Activated naive CD4-positive, alpha-beta T cell treated with anti-CD3 and anti-CD28 coated beads, Interleukin-2, amount 10 ng/mL, durations not matched to agents 7 days and 5 days (primary cell): ENCODE results near the gene CFAP46.
"Not testable (repeated sequence)": the region's sequence is repeated elsewhere in the genome, so short reads cannot be mapped to it uniquely, and the experiment has no call there.

Source experiments
- CTCF ChIA-PET: fragments of 350-600 bp; sonication (Branson Sonifier 250); formaldehyde crosslinking; loops from one replicate; lab custom pipeline; 2021; ENCODE audit warnings: antibody characterized with exemption; lab: Charles Lee
- DNase-seq: peaks from one replicate; pipeline ENCODE4 v3.0.0-alpha.2; 2020
- H3K27ac Mint-ChIP-seq: one replicate; pipeline ENCODE4 v1.8.0; 2021; ENCODE audit warnings: mild to moderate bottlenecking, moderate library complexity, mixed read lengths
- H3K27me3 Mint-ChIP-seq: one replicate; pipeline ENCODE4 v1.8.0; 2021; ENCODE audit warnings: mild to moderate bottlenecking, mixed read lengths
- H3K36me3 Mint-ChIP-seq: one replicate; pipeline ENCODE4 v1.8.0; 2021; ENCODE audit warnings: mixed read lengths
- H3K4me1 Mint-ChIP-seq: one replicate; pipeline ENCODE4 v1.8.0; 2021; ENCODE audit warnings: mixed read lengths
- H3K4me3 Mint-ChIP-seq: one replicate; pipeline ENCODE4 v1.8.0; 2021; ENCODE audit warnings: mild to moderate bottlenecking, moderate library complexity, mixed read lengths
- H3K9me3 Mint-ChIP-seq: one replicate; pipeline ENCODE4 v1.8.0; 2021; ENCODE audit warnings: mixed read lengths

The CFAP46 gene

DNA sequence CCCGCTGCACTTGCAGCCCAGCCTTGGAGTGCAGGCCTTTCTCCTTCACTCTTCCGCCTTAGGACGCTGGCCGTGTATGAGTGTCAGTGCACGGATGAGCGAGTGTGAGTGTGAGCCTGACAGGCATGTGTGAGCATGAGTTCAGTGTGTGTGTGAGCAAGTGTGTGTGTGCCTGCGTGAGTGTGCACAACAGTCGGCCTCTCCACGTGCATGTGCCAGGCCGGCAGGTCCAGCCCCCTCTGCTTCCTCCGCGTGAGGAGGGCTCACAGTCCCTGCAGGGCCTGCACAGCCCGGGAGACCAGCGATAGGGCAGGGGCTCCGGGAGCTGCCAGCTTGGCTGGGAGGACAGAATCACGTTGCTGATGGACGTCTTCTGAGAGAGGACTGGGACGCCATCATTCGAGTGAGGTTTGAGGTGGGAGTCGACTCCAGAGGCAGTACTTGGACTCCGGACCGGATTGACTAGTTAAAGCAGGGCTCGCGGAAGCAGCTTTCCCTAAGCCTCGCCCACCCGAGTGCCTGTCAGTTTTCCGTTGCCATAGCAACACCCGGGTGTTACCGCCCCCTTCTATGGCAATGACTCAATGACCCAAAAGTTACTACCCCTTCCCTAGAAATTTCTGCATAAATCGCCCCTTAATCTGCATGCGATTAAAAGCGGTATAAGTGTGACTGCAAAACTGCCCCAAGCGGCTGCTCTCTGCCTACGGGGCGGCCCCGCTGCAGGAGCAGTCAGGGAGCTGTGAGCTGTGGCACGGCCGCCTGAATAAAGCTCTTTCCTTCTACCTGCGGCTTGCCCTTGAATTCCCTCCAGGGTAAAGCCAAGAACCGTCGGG, 19.6 kb upstream of the CFAP46 start:
- Mint-ChIP-seq H3K27ac (peak overlapping the region; percentile 73), H3K27me3 (peaks cover 20% of the 10 kb centered on the region)
- CTCF ChIA-PET: interaction anchor here (0.6 kb wide), 1 partner anchor 91 kb away, joined by 5 read pairs; no protein-coding TSS in a partner anchor

GRCh38 chr10:132961420-132961786, 19.0 kb upstream of the CFAP46 start:
- DNase-seq: no peak
- peaks cover 20% of the 10 kb centered on the region for H3K27me3 Mint-ChIP-seq
- no peak overlapping the region for H3K4me3 Mint-ChIP-seq
- no peaks in the 10 kb centered on the region for H3K9me3 Mint-ChIP-seq
- no peaks in the 10 kb centered on the region for H3K36me3 Mint-ChIP-seq
- CTCF ChIA-PET: interaction anchor here (0.6 kb wide), 1 partner anchor 92 kb away, joined by 5 read pairs; no protein-coding TSS in a partner anchor
- peaks cover 21% of the 10 kb centered on the region for H3K4me1 Mint-ChIP-seq
- no peak overlapping the region for H3K27ac Mint-ChIP-seq

More for the DNA sequence above, 19.6 kb upstream of the CFAP46 start:
- no peaks in the 10 kb centered on the region for H3K36me3 Mint-ChIP-seq
- H3K4me1 Mint-ChIP-seq: peaks cover 21% of the 10 kb centered on the region
- DNase-seq: peak; percentile 79
- no peaks in the 10 kb centered on the region for H3K9me3 Mint-ChIP-seq
- peak overlapping the region; percentile 91 for H3K4me3 Mint-ChIP-seq

DNA sequence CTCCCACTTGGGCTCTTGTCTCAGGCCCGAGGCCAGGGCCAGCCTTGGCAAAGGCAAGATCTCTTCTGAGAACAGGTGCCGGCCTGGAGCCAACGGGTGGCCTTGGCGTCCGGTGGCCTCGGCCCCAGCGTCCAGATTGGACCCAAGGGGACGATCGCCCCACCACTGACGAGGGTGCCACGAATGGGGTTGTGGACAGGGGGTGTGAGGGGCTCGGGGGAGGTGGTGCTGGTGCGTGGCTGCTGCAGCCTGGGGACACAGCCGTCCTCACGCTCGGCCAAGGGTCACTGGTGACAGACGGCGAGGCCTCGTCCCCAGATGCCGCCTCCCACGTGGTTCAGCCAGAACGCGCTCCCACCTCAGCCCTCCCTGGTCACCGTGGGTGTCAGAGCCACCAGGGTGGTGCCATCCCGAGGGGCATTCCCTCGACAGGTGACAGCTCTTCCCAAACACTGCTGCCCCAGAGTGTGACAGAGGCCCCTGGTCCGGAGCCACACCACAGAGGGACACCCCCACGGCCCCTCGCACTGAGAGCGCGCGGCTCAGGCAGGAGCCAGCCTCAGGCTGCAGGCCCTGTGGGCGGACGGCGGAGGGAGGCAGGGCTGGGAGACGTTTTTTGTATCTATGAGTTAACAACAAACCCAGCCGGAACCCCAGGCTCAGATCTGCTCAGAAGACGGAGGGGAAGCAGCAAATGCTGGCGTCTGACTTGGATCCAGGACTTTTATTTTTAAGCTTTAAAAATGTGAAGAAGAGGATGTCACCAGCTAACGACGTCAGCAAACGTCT, 18.5 kb upstream of the CFAP46 start:
- H3K4me3 Mint-ChIP-seq: no peak overlapping the region

GRCh38 chr10:132960071-132960472, 17.7 kb upstream of the CFAP46 start:
- no peaks in the 10 kb centered on the region for H3K9me3 Mint-ChIP-seq
- no peak overlapping the region for H3K4me3 Mint-ChIP-seq
- CTCF ChIA-PET: no interaction called here
- H3K27me3 Mint-ChIP-seq: peaks cover 20% of the 10 kb centered on the region
- H3K27ac Mint-ChIP-seq: no peak overlapping the region
- no peak for DNase-seq
- H3K4me1 Mint-ChIP-seq: peaks cover 21% of the 10 kb centered on the region
- H3K36me3 Mint-ChIP-seq: no peaks in the 10 kb centered on the region

More for the DNA sequence above, 18.5 kb upstream of the CFAP46 start:
- peaks cover 20% of the 10 kb centered on the region for H3K27me3 Mint-ChIP-seq
- H3K4me1 Mint-ChIP-seq: peaks cover 21% of the 10 kb centered on the region
- H3K36me3 Mint-ChIP-seq: no peaks in the 10 kb centered on the region
- H3K9me3 Mint-ChIP-seq: no peaks in the 10 kb centered on the region
- no peak overlapping the region for H3K27ac Mint-ChIP-seq
- CTCF ChIA-PET: no interaction called here
- peak; percentile 19 for DNase-seq

- Mint-ChIP-seq H3K4me1 (peaks cover 21% of the 10 kb centered on the region), H3K27me3 (peaks cover 15% of the 10 kb centered on the region), H3K27ac (no peak overlapping the region), H3K36me3 (no peaks in the 10 kb centered on the region), H3K9me3 (no peaks in the 10 kb centered on the region), H3K4me3 (no peak overlapping the region)
- DNase-seq: no peak
- CTCF ChIA-PET: no interaction called here
Observed at GRCh38 chr10:132959559-132959961, 17.2 kb upstream of the CFAP46 start.

DNA sequence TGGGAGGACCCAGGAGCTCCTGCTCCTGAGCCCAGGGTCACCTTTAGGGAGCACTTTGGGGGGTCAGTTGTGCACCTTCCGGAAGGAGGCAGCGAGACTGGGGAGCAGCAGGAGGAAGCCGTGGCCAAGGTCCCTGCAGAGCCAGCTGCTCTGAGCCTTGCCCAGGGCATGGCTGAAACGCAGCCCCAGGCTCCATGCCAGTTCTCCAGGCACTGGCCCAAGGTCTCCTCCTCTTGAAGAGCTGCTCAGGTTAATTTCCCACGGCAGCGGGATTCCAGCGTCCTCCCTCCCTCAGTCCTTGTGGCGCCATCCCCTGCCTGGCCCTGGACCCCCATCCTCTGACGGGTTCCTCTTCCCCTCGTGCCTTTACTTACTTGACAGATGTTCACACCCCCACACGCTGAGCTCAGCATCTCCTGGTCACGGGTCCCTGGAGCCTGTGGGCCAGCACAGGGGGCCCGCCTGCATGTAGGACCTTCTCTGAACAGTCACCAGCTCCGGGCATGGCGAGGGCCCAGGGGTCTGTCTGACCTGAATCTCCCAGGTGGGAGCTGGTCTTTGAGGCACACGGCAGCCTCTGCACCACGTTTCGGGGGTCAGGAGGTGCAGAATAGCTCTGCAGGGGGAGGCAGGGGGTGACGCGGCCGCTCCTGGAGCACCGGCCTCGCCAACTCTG, 16.7 kb upstream of the CFAP46 start:
- Mint-ChIP-seq H3K36me3 (no peaks in the 10 kb centered on the region), H3K27me3 (peaks cover 11% of the 10 kb centered on the region), H3K27ac (peak overlapping the region; percentile 42), H3K4me3 (no peak overlapping the region), H3K4me1 (peaks cover 21% of the 10 kb centered on the region), H3K9me3 (no peaks in the 10 kb centered on the region)
- CTCF ChIA-PET: interaction anchor here (0.6 kb wide), 1 partner anchor 655 kb away, joined by 3 read pairs; no protein-coding TSS in a partner anchor
- no peak for DNase-seq

DNA sequence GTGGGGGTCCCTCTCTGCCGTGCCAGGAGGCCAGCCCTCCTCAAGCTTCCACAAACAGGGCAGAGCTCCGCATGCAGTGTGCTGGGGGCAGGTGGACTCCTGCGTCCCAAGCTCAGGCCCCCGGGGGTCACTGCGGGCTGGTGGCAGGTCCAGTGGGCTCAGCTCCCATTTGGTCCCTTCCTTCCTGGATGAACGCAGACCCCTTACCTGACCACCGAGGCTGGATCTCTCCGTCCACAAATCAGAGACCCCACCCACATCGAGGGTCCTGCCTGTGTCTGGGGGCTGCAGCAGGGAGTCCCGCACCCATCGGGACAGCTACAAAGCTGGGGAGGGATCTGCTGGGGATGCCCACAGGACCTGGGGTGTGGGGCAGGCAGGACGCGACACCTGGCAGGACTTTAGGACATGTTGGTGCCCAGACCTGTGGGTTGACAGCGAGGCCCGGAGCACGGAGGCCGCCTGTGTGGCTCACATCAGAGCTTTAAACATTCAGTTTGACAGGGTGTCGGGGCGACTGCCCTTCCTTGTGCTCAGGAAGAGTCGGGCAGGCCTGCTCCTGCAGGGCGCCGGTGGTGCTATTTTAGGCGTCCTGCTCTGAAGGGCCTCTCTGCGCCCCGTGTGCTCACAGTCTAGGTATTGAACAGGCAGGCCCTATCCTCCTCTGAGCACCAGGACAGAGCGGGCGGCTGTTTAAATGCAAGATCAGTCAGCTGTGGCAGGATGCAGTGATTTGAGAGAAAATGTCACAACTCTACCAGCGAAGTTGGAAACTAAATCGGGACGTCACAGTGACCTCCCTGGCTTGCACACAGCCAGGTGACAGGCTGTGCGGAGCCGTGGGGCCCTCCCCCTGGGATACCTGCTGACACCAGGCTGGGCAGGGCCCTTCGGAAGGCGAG, 15.9 kb upstream of the CFAP46 start:
- CTCF ChIA-PET: interaction anchor here (0.6 kb wide), 1 partner anchor 656 kb away, joined by 3 read pairs; no protein-coding TSS in a partner anchor
- DNase-seq: no peak
- peaks cover 8% of the 10 kb centered on the region for H3K27me3 Mint-ChIP-seq
- H3K27ac Mint-ChIP-seq: no peak overlapping the region
- no peaks in the 10 kb centered on the region for H3K36me3 Mint-ChIP-seq
- H3K9me3 Mint-ChIP-seq: no peaks in the 10 kb centered on the region
- H3K4me3 Mint-ChIP-seq: no peak overlapping the region
- peaks cover 16% of the 10 kb centered on the region for H3K4me1 Mint-ChIP-seq

GRCh38 chr10:132957131-132957530, 14.8 kb upstream of the CFAP46 start:
- DNase-seq: peak; percentile 9
- peaks cover 17% of the 10 kb centered on the region for H3K27me3 Mint-ChIP-seq
- no peaks in the 10 kb centered on the region for H3K36me3 Mint-ChIP-seq
- no peak overlapping the region for H3K4me3 Mint-ChIP-seq
- no peaks in the 10 kb centered on the region for H3K9me3 Mint-ChIP-seq
- peaks cover 5% of the 10 kb centered on the region for H3K4me1 Mint-ChIP-seq
- CTCF ChIA-PET: no interaction called here
- H3K27ac Mint-ChIP-seq: no peak overlapping the region

DNA sequence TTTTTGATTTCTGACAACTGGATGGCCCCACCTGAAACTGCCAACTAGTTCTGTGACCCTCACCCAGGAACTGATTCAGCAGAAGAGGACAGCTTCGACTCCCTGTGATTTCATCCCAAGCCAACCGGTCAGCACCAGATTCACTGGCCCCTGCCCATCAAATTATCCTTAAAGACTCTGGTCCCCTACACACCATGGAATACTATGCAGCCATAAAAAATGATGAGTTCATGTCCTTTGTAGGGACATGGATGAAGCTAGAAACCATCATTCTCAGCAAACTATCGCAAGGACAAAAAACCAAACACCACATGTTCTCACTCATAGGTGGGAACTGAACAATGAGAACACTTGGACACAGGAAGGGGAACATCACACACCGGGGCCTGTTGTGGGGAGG, 13.9 kb upstream of the CFAP46 start:
- H3K4me1 Mint-ChIP-seq, H3K4me3 Mint-ChIP-seq, H3K27ac Mint-ChIP-seq, DNase-seq, H3K9me3 Mint-ChIP-seq, CTCF ChIA-PET, H3K36me3 Mint-ChIP-seq: not testable (repeated sequence)
- peaks cover 23% of the 10 kb centered on the region for H3K27me3 Mint-ChIP-seq

DNA sequence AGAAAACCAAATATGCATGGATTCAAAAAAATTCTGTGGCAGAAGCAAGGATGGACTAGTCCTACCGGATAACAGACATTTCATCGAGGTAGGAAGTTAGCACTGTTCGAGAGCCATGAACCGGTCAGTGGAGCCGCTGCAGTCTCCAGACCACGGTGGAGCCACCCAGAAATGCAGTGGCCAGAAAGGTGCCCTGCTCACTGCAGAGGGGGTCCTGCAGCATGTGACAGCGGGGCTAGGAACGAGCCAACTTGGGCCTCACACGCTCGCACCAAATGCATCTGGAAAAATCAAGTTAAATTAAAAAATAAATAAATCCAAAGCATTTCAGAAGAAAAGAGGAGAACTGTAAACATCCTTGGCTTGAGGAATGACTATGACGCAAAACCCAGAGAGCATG, 13.1 kb upstream of the CFAP46 start:
- no peaks in the 10 kb centered on the region for H3K36me3 Mint-ChIP-seq
- H3K4me1 Mint-ChIP-seq: peaks cover 4% of the 10 kb centered on the region
- H3K9me3 Mint-ChIP-seq: no peaks in the 10 kb centered on the region
- CTCF ChIA-PET: no interaction called here
- no peak overlapping the region for H3K4me3 Mint-ChIP-seq
- H3K27ac Mint-ChIP-seq: no peak overlapping the region
- peaks cover 26% of the 10 kb centered on the region for H3K27me3 Mint-ChIP-seq
- no peak for DNase-seq

DNA sequence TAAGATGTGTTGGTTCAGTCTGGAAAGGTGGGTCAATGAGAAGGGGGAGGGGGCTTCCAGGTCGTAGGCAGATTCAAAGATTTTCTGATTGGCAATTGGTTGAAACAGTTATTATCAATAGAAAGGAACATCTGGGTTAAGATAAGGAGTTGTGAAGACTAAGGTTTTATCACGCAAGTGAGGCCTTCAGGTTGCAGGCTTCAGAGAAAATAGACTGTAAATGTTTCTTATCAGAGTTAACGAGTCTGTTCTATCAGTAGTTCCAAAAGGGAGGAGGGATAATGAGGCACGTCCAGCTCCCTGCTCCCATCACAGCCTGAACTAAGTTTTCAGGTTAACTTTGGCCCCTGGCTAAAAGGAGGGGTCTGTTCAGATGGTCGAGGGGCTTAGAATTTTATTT, 11.1 kb upstream of the CFAP46 start:
- H3K4me1 Mint-ChIP-seq: peaks cover 4% of the 10 kb centered on the region
- no peak overlapping the region for H3K27ac Mint-ChIP-seq
- H3K4me3 Mint-ChIP-seq: no peak overlapping the region
- no peaks in the 10 kb centered on the region for H3K9me3 Mint-ChIP-seq
- DNase-seq: no peak
- peaks cover 26% of the 10 kb centered on the region for H3K27me3 Mint-ChIP-seq
- no peaks in the 10 kb centered on the region for H3K36me3 Mint-ChIP-seq
- CTCF ChIA-PET: no interaction called here

GRCh38 chr10:132951926-132952325, 9.6 kb upstream of the CFAP46 start:
- Mint-ChIP-seq H3K4me1 (peaks cover 4% of the 10 kb centered on the region), H3K27me3 (peaks cover 26% of the 10 kb centered on the region), H3K27ac (no peak overlapping the region), H3K4me3 (no peak overlapping the region), H3K36me3 (no peaks in the 10 kb centered on the region), H3K9me3 (peaks cover 2% of the 10 kb centered on the region)
- CTCF ChIA-PET: no interaction called here
- DNase-seq: no peak

- Mint-ChIP-seq H3K9me3 (peaks cover 2% of the 10 kb centered on the region), H3K36me3 (no peaks in the 10 kb centered on the region)
- CTCF ChIA-PET: interaction anchor here (1.1 kb wide), 1 partner anchor 8 kb away, joined by 3 read pairs; no protein-coding TSS in a partner anchor
Observed at GRCh38 chr10:132948351-132948750, 6.0 kb upstream of the CFAP46 start.

More at GRCh38 chr10:132948351-132948750, 6.0 kb upstream of the CFAP46 start:
- Mint-ChIP-seq H3K4me1 (peaks cover 4% of the 10 kb centered on the region), H3K4me3 (no peak overlapping the region), H3K27me3 (peaks cover 43% of the 10 kb centered on the region), H3K27ac (no peak overlapping the region)
- DNase-seq: no peak
